Right lobe of liver (tissue), 6 donors: ENCODE data around the gene CITED4. TPM values are rescaled to one million over a fixed set of nuclear protein-coding genes. Genes with fewer than 3 reads are reported as not detected.
"Not testable (repeated sequence)": the region's sequence is repeated elsewhere in the genome, so short reads cannot be mapped to it uniquely, and the experiment has no call there.

Experiments
- ATAC-seq, 4 donors: fragments of 200-7000 bp; cut with Tn5 transposase; one replicate each; pipeline ENCODE4 v1.9.1; 2020; ENCODE audit warnings: mild to moderate bottlenecking in 4 of 4, moderate library complexity in 4 of 4
- DNase-seq, 3 donors: peaks; one replicate each; pipeline ENCODE4 v3.0.0-alpha.2; 2020
- H3K27ac ChIP-seq, 3 donors: fragments of 200-600 bp; one replicate each; pipeline ENCODE4 v1.8.0; 2022
- H3K27me3 ChIP-seq, 2 donors: fragments of 200-600 bp; one replicate each; pipeline ENCODE4 v1.8.0; 2022
- H3K36me3 ChIP-seq, 4 donors: fragments of 200-600 bp; sonication (generic) in 1 of 4; one replicate each; pipeline versions ENCODE4 v1.5.1 to v1.8.0; 2017 to 2022; ENCODE audit warnings: control low read depth in 1 of 4
- H3K4me1 ChIP-seq, 4 donors: fragments of 200-600 bp; sonication (generic) in 1 of 4; one replicate each; pipeline versions ENCODE4 v1.5.1 to v1.8.0; 2017 to 2022; ENCODE audit warnings: control low read depth in 1 of 4
- H3K4me3 ChIP-seq, 3 donors: fragments of 200-600 bp; one replicate each; pipeline ENCODE4 v1.8.0; 2022
- H3K9me3 ChIP-seq, 4 donors: fragments of 200-600 bp; sonication (generic) in 1 of 4; one replicate each; pipeline versions ENCODE4 v1.5.1 to v1.8.0; 2017 to 2022; ENCODE audit warnings: control low read depth in 1 of 4
- POLR2A ChIP-seq: fragments of 450-650 bp; IDR thresholded peaks from one replicate; pipeline ENCODE4 v1.6.1; 2017; ENCODE audit warnings: antibody characterized with exemption, mild to moderate bottlenecking
- WGBS: methylation state at CpG from one replicate; pipeline ENCODE4 v1.1.6; 2018; ENCODE audit warnings: low coverage, low lambda C conversion rate; ENCODE audit not compliant: insufficient coverage; ENCODE audit errors: missing lambda C conversion rate; 5-methylcytosine and 5-hydroxymethylcytosine counted together
- intact Hi-C, 2 donors: fragments of 100-400 bp; cut with DNase I; formaldehyde crosslinking; loops; one replicate each; pipeline versions ENCODE4 v1.11.2 to v1.14.1; 2022
- total RNA-seq, 6 experiments: library from RNA; depleted of rRNA in 2 of 6; stranded (reverse); fragments of >200 nt in 2 of 6; fragmentation: NEBNext Ultra II Directional in 3 of 6; extraction: Animal tissue kit (Norgen Biotek cat#: 25700) in 3 of 6; gene quantifications; one replicate each; pipeline versions ENCODE4 v1.1.0 to v1.2.4, GENCODE V29; 2016 to 2023
- TF ChIP-seq, protein P1 (sequence below), 4 donors: fragments of 200-600 bp in 3 of 4; fragments of 450-650 bp in 1 of 4; IDR thresholded peaks; one replicate each; pipeline versions ENCODE4 v1.5.1 to v1.8.0; 2016 to 2022; ENCODE audit warnings: antibody characterized with exemption in 4 of 4, mild to moderate bottlenecking in 2 of 4
- donor health status: DM: no; HTN: yes; CAD: no.
- donor health status: DM: no; HTN: no; CAD: no.
- donor health status: DM: no; HTN: no; CAD: no.
- donor health status: DM: no; HTN: yes; CAD: no.
- donor health status: DM: no; HTN: yes; CAD: no.

CITED4 gene
- total RNA-seq, 6 experiments from 2014 or later, result 19.0 to 116 (median 25.8) TPM

- intact Hi-C loops, result no loop called here
- ATAC-seq (peak; percentile 92 to 98 (median 95)), DNase-seq (peak in 2 of 3 donors; percentile 65 to 67)
Measured at GRCh38 chr1:40896482-40896881, 34.3 kb upstream of the CITED4 start.

DNA sequence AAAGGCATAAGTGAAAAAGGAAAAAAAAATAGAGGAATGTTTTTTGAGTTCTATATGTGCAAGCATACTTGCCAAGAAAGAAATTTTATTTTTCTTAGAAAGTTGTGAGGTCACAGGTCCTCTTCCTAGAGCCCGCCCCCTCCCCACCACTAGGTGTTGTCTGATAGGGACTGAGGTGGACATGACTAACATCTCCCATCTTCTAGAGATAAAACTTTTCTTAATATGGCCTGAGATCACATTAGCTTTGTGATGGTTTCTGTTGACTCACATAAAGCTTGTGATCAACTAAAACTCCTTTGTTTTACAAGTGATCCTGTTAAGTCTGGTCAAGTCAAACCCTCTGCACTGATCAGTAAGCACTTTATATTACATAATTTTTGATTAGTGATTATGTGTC, 33.4 kb upstream of the CITED4 start:
- intact Hi-C loops, result no loop called here
- Histone ChIP-seq H3K36me3 (no peaks in the 10 kb centered on the region), H3K27ac (no peak overlapping the region), H3K9me3 (no peaks in the 10 kb centered on the region), H3K4me3 (no peak overlapping the region), H3K27me3 (no peaks in the 10 kb centered on the region), H3K4me1 (peaks cover 0 to 10% (median 0%) of the 10 kb centered on the region in 4 donors)
- WGBS, result 90% methylated on average over 1 of the region's 1 CpG
- ATAC-seq, result no peak
- TF ChIP-seq, protein P1, sequence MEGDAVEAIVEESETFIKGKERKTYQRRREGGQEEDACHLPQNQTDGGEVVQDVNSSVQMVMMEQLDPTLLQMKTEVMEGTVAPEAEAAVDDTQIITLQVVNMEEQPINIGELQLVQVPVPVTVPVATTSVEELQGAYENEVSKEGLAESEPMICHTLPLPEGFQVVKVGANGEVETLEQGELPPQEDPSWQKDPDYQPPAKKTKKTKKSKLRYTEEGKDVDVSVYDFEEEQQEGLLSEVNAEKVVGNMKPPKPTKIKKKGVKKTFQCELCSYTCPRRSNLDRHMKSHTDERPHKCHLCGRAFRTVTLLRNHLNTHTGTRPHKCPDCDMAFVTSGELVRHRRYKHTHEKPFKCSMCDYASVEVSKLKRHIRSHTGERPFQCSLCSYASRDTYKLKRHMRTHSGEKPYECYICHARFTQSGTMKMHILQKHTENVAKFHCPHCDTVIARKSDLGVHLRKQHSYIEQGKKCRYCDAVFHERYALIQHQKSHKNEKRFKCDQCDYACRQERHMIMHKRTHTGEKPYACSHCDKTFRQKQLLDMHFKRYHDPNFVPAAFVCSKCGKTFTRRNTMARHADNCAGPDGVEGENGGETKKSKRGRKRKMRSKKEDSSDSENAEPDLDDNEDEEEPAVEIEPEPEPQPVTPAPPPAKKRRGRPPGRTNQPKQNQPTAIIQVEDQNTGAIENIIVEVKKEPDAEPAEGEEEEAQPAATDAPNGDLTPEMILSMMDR (IDR thresholded peaks at IDR 0.05), result no peak
- no peak for TF ChIP-seq POLR2A
- no peak for DNase-seq

More at GRCh38 chr1:40896482-40896881, 34.3 kb upstream of the CITED4 start:
- 63% methylated on average over 1 of the region's 3 CpGs for WGBS
- H3K36me3 ChIP-seq, result no peaks in the 10 kb centered on the region
- TF ChIP-seq POLR2A, result no peak
- TF ChIP-seq, protein P1 (IDR thresholded peaks at IDR 0.05), result no peak
- peaks cover 0 to 10% (median 0%) of the 10 kb centered on the region in 4 donors for H3K4me1 ChIP-seq
- H3K27me3 ChIP-seq, result no peaks in the 10 kb centered on the region
- H3K9me3 ChIP-seq, result no peaks in the 10 kb centered on the region
- H3K27ac ChIP-seq, result no peak overlapping the region
- H3K4me3 ChIP-seq, result no peak overlapping the region

DNA sequence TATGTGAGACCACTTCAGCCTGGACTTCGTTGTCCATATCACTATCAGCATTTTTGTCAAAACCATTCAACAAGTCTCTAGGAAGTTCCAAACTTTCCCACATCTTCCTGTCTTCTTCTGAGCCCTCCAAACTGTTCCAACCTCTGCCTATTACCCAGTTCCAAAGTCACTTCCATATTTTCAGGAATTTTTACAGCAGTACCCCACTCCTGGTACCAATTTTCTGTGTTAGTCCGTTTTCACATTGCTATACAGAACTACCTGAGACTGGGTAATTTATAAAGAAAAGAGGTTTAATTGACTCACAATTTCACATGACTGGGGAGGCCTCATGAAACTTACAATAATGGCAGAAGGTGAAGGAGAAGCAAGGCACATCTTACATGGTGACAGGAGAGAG, 32.7 kb upstream of the CITED4 start:
- H3K4me3 ChIP-seq, H3K9me3 ChIP-seq, H3K27me3 ChIP-seq, ATAC-seq, intact Hi-C loops, H3K36me3 ChIP-seq, DNase-seq, H3K27ac ChIP-seq: not testable (repeated sequence)
- peaks cover 0 to 10% (median 0%) of the 10 kb centered on the region in 4 donors for H3K4me1 ChIP-seq
- 86% methylated on average over 2 of the region's 2 CpGs for WGBS

- no peak overlapping the region for H3K27ac ChIP-seq
- H3K4me3 ChIP-seq, result no peak overlapping the region
- no peak for TF ChIP-seq POLR2A
- TF ChIP-seq, protein P1 (IDR thresholded peaks at IDR 0.05), result no peak
- intact Hi-C loops, result no loop called here
- no peaks in the 10 kb centered on the region for H3K36me3 ChIP-seq
- no peak for ATAC-seq
- no peaks in the 10 kb centered on the region for H3K9me3 ChIP-seq
- no peak for DNase-seq
- H3K27me3 ChIP-seq, result no peaks in the 10 kb centered on the region
- peaks cover 0 to 10% (median 0%) of the 10 kb centered on the region in 4 donors for H3K4me1 ChIP-seq
Measured at GRCh38 chr1:40894455-40894854, 32.3 kb upstream of the CITED4 start.

DNA sequence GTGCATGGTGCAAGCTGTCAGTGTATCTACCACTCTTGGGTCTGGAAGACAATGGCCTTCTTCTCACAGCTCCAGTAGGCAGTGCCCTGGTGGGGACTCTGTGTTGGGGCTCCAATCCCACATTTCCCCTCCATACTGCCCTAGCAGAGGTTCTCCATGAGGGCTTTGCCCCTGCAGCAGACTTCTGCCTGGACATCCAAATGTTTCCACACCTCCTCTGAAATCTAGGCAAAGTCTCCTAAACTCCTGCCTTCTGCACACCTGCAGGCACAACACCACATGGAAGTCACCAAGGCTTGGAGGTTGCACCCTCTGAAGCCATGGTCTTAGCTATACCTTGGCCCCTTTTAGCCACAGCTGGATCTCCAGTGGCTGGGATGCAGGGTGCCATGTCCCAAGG, 31.8 kb upstream of the CITED4 start:
- DNase-seq (no peak), ATAC-seq (no peak)
- Histone ChIP-seq H3K27me3 (no peaks in the 10 kb centered on the region), H3K36me3 (no peaks in the 10 kb centered on the region), H3K27ac (no peak overlapping the region), H3K4me1 (peaks cover 0 to 10% (median 0%) of the 10 kb centered on the region in 4 donors), H3K9me3 (no peaks in the 10 kb centered on the region), H3K4me3 (no peak overlapping the region)
- TF ChIP-seq, protein P1 (IDR thresholded peaks at IDR 0.05), result no peak
- no peak for TF ChIP-seq POLR2A
- intact Hi-C loops, result no loop called here
